Mesodermal cell (in vitro differentiated cells): Measurements from ENCODE around the gene NIN.

Experiments used
- H3K27ac ChIP-seq: 2 replicates; pipeline ENCODE4 v1.7.0; 2013; ENCODE audit warnings: mild to moderate bottlenecking, low read depth, low read length, moderate library complexity; ENCODE audit not compliant: severe bottlenecking
- H3K36me3 ChIP-seq: 2 replicates; pipeline ENCODE4 v1.7.1; 2013; ENCODE audit warnings: mild to moderate bottlenecking, low read length, moderate library complexity; ENCODE audit not compliant: control insufficient read depth, insufficient read depth
- H3K4me1 ChIP-seq: one replicate; pipeline ENCODE4 v1.7.1; 2013; ENCODE audit warnings: mild to moderate bottlenecking, low read length; ENCODE audit not compliant: insufficient read depth, control insufficient read depth, poor library complexity, severe bottlenecking
- H3K4me3 ChIP-seq: 2 replicates; pipeline ENCODE4 v1.7.0; 2013; ENCODE audit warnings: low read length, control low read depth, mild to moderate bottlenecking; ENCODE audit not compliant: insufficient read depth, poor library complexity, severe bottlenecking; ENCODE audit errors: extremely low read depth
- H3K9me3 ChIP-seq: 2 replicates; pipeline ENCODE4 v1.7.1; 2013; ENCODE audit warnings: mild to moderate bottlenecking, low read length, moderate library complexity; ENCODE audit not compliant: control insufficient read depth
- WGBS, 2 experiments: methylation state at CpG; one replicate each; pipeline ENCODE4 v1.1.5; 2013; ENCODE audit warnings: missing lambda C conversion rate in 2 of 2; ENCODE audit not compliant: insufficient coverage in 2 of 2; 5-methylcytosine and 5-hydroxymethylcytosine counted together

Gene NIN

DNA sequence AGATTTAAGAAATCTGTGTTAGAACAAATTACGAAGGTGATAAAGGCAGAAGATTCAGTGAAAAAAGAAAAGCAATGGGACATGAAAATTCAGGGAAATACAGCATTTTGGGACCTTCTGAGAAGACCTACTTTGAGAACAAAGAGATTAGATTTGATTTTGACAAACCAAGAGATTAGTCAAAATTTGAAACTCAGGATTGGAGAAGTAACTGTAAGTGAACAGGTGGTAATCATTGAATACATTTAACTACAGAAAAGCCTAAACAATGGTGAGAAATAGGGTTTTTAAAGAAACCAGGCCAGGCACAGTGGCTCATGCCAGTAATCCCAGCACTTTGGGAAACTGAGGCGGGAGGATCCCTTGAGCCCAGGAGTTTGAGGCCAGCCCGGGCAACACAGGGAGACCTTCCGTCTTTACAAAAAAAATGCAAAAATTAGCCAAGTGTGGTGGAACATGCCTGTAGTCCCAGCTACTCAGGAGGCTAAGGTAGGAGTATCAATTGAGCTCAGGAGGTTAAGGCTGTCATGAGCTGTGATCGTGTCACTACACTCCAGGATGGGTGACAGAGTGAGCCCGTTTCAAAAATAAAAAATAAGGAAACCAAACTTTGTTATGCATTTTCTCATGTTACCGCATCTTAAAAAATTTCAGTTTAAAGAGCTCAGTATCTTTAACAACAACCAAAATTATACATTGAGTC, 154.0 kb downstream of the NIN start:
- Histone ChIP-seq H3K4me3 (no peak overlapping the region), H3K27ac (peak overlapping the region; percentile 42), H3K9me3 (no peaks in the 10 kb centered on the region), H3K4me1 (peaks cover 28% of the 10 kb centered on the region), H3K36me3 (no peaks in the 10 kb centered on the region)
- 89 to 94% methylated on average over 5 to 6 of the region's 7 CpGs for WGBS, 2 experiments

DNA sequence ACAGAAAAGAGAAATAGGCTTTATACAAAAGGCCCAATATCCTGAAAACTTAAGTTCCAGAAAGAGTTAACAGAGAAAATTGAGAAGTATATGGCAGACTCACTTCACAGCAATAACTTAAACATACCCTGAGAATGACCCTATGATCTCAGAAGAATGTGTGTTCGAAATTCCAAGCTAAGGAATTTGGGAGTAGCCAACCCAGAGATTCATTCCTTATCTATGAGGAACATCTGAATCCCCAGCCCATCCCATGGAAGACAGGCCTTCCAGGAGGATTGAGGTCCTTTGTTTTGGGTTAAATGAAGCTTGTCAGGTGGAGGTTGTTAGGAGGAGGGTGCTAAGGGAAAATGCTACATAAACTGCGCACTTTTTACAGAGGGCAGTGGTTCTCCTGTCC, 155.4 kb downstream of the NIN start:
- Histone ChIP-seq H3K4me3 (no peak overlapping the region), H3K36me3 (no peaks in the 10 kb centered on the region), H3K9me3 (no peaks in the 10 kb centered on the region), H3K4me1 (peaks cover 28% of the 10 kb centered on the region), H3K27ac (peak overlapping the region; percentile 37)
- WGBS, 2 experiments = 40 to 89% methylated on average over 1 of the region's 2 CpGs

DNA sequence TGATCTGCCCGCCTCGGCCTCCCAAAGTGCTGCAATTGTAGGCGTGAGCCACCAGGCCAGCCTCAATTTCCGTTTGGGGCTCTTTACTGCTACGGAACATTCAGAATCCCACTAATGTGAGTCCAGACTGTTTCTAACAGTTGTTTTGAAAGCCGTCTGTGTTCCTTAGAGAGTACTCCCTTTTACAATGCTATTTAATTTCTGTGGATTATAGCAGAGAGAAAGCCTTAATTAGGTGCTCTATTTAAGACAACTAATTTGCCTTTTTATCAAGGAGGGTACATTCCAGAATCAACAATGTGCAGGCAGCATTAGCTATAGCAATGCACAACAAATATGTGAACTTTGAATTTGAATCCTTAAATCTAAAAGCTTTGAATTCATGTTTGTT, 160.1 kb downstream of the NIN start:
- Histone ChIP-seq H3K4me3 (no peak overlapping the region), H3K4me1 (peaks cover 23% of the 10 kb centered on the region), H3K9me3 (no peaks in the 10 kb centered on the region), H3K27ac (no peak overlapping the region), H3K36me3 (no peaks in the 10 kb centered on the region)
- WGBS, 2 experiments = 91 to 94% methylated on average over 5 to 6 of the region's 6 CpGs

DNA sequence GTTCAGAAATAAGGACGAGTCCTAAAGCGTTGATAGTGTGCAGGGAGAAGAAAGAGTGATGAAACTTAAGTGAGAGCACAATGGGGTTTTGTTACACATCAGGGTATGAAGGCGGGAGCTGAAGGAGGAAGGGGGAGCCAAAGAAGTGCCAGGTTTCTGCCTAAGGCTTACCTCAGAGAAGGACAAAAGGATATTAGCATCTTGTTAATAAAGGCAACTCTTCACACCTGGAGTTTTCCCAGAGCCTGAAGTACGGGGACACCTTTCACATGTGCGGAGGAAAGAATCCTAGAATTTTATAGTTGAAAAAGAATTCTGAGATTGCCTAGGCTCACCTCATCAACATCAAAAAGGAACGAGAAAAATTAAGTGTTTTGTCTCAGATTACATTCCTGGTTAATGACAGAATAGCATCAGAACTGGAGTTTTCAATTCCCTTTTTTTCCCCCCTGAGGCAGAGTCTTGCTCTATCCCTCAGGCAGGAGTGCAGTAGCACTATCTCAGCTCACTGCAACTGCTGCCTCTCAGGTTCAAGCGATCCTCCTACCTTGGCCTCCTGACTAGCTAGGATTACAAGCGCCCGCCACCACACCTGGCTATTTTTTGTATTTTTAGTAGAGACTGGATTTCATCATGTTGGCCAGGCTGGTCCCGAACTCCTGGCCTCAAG, 160.6 kb downstream of the NIN start:
- H3K4me1 ChIP-seq = peaks cover 21% of the 10 kb centered on the region
- H3K4me3 ChIP-seq = no peak overlapping the region
- 79% methylated on average over 5 to 8 of the region's 10 CpGs for WGBS, 2 experiments
- no peaks in the 10 kb centered on the region for H3K9me3 ChIP-seq
- peaks cover 2% of the 10 kb centered on the region for H3K36me3 ChIP-seq
- H3K27ac ChIP-seq = no peak overlapping the region
